DMS153 treated with DMSO at 0.1 percent for 48 hours (cell line): ENCODE measurements around the gene CD34.
"Not testable (repeated sequence)": the region's sequence is repeated elsewhere in the genome, so short reads cannot be mapped to it uniquely, and the experiment has no call there.

Experiments
- DNase-seq: peaks from one replicate; lab custom pipeline; 2025; ENCODE audit not compliant: unreplicated experiment; lab: John Stamatoyannopoulos, UW

CD34 gene

DNA sequence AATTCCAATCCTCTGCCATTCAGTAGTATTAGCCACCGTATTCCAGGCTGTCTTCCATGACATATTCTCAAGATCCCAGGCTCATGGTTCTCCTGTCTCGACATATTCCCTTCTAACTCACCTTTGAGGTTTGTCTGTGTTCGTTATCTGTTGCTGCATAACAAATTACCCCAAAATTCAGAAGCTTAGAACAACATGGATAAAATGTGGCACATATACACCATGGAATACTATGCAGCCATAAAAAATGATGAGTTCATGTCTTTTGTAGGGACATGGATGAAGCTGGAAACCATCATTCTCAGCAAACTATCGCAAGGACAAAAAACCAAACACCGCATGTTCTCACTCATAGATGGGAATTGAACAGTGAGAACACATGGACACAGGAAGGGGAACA, 33.0 kb downstream of the CD34 start:
- DNase-seq: not testable (repeated sequence)

DNA sequence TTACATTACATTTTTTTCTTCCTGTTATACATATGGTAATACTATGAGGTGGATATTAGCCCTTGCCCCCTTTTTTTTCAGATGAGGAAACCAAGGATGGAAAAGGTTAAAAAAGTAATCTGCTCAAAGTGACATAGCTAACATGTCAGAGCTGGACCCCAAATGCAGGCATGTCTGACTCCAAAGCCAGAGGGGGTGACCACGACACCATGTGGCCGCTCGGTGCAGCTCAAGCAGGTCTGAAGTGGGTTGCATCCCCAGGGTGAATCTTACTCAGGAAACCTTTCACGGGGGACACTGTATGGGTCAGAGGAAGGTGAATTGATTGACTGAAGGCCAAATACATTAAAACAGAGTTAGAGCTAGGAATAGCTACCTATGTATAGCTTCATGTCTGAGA, 34.8 kb downstream of the CD34 start:
- DNase-seq: no peak

DNA sequence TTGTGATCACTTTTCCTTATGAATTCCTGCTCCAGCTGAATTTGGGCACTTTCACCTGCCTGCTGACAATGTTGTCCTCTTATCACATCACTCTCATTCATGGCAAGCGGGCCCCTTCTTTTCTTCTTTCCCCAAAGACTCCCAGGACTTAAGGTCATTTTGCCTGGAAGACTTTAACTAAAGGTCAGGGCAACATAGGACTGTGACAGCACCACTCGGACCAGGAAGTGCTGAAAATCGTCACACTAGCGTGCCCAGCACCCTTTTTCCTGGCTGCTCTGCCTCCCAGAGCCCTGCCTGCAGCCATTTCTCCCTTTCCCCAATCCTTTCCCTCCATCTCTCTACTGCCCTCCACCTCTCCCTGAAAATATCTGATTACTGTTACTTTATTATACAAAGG, 35.4 kb downstream of the CD34 start:
- no peak for DNase-seq

DNA sequence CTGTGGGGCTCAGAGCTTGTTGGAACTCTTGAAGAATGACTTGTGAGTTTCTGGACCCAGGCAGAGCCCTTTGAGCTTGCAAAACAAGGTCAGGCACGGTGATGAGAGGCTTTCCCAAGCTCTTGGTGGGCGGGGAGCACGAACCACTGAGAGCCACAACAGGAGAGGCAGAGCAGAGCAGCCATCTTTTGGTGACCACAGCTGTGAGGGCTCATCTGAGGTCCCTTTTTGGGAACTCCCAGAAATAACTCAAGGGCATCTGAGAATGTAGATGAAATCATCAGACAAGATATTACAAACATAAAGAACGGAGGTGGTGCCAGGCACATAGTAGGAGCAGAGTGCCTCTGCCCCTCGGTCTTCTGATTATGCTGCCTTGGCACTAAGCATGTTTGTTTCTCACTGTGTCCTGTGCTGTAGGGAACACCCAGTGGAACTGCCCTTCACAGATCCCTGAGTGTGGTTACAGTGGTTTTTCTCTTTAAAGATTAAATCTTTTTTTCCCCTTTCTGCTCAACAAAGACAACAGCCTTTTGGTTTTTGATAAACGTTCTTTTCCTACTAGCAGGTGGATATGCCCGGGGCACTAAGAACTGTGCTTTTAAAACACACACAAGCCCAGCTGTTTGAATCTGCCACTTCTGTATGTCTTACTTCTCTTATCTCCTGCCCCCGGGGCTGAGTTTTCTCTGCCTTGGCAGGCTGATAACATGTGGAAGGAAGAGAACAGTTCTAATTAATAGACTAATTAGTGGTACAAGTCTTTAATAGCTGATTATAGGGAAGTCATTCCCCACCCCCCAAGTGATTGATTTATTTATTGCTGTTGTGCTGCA, 37.7 kb downstream of the CD34 start:
- no peak for DNase-seq

DNA sequence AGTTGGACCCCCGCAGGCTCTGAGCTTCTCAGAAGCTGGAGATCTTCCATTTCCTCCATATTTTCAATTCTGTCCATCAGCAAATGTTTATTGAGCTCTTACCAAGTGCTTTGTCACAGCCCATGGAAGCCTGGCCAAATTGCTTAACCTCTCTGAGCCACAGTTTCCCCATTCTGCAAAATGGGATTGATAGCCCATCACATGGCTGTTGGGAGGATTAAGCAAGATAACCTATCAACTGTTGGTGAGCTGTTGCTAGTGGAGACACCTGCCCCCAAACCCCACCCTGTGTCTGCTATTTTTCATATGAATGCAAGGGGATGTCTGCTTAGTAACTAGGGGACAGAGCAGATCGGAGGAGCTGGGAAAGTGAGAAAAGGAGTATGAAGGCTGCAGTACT, 38.3 kb downstream of the CD34 start:
- no peak for DNase-seq

DNA sequence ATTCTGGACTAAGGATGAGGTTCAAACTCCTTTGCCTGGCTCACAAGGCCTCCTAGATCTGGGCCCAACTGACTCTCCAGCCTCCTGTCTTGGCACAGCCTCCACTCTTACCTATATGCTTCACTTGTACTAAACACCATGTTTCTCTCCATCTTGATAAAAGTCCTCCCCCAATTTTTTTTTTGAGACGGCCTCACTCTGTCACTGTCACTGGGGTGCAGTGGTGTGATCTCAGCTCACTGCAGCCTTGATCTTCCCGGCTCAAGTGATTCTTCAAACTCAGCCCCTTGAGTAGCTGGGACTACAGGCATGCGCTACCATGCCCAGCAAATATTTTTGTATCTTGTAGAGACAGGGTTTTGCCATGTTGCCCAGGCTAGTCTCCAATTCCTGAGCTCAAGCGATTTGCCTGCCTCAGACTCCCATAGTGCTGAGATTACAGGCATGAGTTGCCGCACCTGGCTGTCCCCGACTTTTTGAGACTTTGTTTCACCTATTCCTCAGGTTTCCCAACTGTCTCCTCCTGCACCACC, 39.7 kb downstream of the CD34 start:
- no peak for DNase-seq

DNA sequence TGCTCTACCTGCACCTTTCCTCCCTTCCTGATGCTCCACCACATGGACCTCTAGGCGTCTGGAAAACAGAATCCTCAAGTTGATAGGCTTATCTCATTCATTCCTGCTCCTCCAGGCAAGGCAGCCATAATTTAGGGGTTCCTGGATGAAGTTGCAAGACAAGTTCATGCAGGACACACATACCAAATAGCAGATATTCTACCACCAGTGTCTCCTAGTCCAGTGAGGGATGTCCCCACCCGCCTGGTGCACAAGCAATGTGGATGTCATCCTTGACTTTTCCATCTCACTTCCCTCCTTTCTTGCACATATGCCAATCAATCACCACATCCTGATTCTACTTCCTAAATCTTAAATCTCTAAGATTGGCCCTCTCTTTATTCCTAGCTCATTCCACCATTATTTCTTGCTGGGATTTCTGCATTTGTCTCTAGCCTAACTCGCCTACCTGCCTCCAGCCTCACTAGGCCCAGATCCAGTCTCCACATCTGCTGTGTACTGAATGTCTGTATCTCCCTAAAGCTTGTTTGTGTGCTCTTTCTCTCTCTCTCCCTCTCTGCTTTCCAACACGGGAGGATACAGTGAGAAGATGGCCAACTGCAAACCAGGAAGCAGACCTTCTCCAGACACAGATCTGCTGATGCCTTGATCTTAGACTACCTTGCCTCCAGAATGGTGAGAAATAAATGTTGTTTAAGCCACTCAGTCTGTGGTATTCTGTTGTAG, 40.5 kb downstream of the CD34 start:
- no peak for DNase-seq

DNA sequence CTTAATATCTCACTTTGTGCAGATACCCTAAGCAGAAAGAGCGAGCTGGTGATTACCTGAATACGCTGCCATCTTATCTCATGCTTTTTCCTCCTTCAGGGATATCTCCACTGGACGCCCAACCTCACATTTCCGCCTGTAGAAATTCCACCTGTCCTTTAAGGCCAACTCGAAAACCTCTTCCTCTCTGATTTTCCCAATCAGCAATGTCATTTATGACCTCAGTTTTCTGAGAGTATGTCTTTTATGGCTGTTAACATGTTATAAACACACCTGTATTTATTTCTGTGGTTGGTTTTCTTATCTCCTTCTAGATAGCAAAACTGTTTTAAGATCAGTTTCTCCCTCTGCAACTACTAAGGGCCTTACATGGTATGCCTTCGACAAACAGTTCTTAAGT, 41.1 kb downstream of the CD34 start:
- DNase-seq: no peak

DNA sequence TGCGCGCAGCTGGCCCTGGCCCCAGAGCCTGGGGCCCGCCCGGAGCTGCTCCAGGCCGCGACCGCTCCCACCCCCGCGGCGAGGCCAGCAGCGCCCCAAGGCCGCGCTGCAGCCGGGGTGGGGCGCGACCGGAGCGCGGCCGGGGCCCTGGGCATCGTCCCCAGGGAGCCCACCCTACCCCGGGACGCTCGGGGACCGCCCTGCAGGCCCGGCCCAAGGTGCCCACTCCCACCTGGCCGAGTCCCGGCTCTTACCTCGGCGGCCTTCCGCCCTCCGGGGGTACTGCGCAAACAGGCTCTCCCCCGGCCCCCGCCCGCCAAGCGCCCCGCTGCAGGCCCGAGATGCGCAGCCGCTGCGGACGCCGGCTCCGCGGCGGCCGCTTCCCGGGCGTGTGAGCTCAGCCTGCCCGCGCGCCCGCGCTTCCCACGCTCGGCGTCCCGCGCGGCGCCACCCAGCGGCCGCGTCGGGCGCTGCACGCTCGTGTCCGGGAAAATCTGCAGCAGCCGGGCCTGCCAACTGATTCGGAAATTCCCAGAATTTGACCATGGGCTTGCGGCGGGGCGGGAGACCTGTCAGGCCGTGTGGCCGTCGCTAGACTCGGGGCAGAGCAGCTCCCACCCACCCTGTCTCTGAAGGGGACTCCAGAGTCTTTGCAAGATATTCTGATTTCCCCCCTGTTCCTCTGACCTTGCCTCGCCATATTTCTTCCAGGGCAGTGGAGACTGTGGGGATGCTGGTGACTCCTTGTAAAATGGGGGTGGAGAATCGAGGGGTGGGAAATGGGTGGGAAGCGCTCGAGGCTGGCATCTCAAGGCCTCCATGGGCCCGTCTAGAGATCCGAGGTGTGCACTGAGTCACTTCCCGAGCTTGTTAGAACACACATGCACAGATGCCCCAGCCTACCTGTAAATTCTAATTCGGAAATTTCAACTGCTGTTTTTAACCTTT, 41.9 kb downstream of the CD34 start:
- DNase-seq: peak; percentile 54

DNA sequence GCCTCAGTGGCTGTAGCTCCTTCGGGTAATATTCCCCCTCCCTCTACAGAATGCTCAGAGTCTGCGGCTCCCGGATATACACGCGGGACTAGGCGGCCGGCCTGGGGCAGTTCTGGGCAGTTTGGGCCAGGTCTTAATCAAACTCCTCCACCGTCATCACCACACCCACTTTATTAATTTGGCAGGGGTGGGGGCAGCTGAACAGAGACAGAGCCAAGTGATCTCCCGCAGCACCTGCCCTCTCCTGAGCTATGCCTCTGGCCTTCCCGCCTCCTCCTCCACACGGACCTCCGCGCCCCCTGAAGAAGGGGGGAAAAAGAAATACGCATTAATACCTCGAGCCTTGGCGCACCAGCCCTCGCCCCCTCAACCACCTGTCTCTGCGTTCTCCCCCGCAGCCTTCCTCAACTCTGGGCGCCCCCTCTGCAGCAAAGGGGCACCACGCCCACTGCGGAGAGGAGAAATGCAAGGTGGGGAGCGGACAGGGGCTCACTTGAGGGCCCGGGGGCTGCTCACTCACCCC, 42.6 kb downstream of the CD34 start:
- DNase-seq: no peak

DNA sequence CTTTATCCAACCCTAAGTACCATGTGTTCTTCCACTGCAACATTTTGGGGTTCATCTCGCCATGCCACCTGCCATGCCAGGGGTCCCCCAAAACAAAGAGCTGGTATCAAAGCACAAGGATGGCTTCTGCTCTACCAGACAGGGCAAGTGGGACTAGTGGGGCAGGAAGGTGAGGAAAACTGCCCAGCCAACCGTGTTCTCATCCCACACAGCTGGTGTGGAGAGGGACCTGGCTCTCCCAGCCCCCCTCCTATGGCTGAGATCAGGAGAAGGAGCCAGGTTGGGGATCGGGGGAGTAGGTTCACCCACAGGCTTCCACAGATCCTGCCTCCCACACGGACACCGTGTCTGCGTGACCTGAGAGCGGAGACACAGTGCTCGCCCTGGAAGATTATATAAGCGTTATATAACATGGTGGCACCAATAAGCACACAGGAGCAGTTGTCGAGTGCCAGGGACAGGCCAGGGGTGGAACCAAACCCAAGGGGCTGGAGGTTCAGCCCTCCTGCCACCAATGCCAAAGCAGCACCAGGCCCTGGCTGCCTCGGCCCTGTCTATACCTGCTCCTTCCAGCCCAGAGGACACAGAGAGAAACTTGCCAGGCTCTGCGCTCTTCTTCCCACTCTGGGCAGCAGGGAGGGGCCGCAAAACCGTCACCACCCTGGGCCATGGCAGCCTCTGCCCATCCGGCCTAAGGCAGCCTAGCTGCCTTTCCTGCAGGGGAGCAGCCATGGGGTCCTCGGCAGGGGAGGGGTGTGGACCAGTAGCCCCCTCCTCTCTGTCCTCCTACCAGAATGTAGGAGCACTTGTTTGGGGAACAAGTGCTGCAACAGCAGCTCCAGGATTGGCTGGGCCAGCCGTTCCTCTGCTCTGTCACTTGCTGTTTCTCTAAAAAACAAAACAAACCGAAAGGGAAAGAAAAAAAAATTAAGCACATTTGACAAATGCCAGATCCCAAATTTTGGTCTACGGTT, 43.5 kb downstream of the CD34 start:
- no peak for DNase-seq

DNA sequence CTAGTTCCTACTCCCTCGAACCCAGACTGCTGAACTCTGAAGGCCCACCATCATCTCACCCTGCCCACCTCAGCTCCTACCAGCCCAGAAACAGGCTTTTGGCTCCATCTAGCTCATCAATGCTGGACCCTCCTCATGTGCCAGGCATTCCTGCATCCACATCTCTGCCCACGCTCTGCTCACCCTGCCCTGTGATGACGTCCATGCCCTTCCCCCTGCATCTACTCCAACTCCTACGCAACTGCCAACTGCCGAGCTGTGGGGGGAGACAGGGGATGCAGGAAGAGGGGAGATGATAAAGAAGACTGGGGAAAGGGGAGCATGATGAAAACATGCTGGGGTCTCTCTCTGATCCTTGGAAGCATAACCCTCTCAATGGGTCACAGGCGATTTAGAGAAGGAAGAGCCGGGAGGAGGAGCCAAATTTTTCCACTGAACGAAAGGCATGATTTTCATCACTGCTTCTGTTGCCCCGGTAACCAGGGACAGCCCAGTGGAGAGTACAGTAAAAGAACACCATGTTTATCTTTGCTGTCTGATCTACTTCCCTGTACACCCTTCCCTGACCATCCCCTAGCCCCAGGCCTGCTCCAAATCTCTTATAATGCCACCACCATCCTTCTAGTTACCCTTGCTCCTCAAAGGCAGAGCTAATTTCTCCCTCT, 44.3 kb downstream of the CD34 start:
- no peak for DNase-seq

DNA sequence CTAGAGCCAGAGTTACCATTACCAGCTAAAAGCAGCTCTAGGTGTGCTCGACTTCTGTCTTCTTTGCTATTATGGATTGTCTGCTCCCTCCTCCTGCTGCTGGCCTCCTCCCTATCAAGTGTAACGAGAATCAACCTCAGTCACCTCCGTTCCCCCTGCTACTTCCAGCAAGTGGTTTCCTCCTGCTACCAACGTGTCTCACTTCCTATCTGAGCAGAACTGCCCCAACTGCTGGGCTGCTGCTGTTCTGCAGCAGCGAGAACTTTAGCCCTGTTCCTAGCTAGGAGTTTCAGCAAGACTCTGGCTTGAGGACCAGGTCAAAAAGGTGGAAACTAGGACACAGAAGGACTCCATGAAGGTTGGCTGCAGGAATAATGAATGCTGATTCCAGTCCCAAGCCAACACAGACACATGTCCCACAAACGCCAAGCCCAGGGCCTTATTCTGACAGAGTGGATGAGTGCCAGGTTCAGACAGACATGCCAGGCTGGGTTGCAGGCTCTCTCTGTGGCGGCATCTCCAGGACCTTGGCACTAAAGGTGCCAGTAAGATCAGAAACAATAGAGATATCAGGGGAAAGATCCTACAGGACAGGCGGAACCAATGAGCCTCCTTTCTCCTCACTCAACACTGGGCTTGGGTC, 46.9 kb downstream of the CD34 start:
- no peak for DNase-seq

DNA sequence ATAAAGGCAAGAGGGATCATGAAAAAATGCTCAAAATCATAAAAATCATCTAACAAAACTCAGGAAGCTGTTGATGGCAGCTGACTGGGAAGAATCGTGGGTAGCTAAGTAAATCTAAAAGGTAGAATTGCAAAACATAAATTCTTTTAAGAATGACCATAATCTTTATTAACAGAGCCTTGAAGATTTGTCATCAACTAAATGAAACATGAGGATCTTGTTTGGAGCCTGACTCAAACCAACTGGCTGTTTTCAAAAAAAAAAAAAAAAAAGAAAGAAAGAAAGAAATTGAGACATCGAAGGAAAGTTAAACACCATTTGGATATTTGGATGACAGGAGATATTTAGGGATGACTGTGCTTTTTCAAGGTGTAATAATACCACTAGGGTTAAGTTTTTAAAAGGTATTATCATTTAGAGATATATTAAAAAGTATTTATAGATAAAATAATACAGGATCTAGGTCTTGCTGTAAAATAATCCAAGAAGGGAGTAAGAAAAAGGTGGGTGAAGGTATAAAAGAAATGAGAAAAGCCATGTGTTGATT, 48.6 kb downstream of the CD34 start:
- no peak for DNase-seq

DNA sequence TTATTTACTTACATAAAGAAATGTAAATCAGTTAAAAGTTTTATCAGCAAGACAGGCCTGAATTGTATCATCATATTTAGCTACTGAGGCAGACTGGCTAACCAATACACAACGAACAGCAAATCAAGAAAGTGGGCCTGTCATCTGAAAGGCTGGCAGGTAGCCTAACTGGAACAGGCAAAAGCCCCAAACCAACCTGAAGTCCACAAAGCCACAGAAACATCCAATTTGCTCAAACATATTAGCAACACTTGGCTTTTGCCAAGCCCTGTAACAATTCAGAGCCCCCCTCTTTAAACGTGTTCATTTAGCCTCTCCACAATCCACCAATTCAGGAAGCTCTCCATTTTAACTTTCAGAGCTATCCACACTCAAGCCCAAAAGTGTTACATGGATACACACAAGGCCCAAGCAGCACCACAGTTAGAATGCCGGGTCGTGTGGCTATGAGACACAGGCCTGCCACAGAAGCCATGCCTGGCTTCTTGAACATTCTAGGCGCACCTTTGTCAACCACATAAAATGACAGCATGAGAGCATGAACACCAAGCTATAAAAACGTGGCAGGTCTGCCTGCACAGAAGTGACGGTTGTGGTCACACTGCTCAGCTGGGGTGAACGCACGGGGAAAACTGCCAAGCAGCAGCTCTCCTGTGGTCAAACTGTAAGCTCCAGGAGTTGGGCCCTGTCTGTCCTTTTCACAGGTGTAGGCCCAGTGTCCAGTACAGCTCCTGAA, 49.3 kb downstream of the CD34 start:
- DNase-seq: no peak

DNA sequence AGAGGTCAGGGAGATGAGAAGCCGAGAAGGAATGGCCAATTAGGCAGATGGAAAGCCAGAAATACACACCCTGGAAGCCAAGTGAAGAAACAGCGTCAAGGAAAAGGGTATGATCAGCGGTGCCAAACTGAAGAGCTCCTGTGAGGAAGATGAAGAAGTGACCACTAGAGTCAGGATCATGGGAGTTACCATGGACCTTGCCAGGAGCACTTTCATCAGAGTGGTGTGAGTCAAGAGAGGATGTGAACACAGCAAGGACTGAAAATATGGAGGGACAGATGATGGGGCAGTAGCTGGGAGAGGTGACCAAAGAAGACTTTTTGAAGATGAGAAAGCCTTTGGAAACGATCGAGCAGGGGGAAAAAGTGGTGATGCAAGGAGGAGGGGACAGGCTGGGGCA, 50.4 kb downstream of the CD34 start:
- no peak for DNase-seq

DNA sequence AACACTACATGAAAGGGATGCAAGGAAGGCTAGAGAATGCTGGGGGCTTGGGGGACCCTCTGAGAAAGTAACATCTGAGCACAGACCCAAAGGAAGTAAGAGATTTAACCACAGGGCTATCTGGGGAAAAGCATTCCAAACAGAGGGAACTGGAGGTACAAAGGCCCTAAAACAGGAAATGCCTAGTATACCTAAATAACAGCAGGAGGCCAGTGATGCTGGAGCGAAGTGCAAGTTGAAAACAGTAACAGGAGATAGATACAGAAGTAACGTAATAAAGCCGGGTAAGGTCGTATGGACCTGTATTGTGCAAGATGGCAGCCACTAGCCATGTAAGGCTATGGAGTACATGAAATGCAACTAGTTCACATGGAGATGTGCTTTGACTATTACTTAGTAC, 52.1 kb downstream of the CD34 start:
- DNase-seq: no peak

DNA sequence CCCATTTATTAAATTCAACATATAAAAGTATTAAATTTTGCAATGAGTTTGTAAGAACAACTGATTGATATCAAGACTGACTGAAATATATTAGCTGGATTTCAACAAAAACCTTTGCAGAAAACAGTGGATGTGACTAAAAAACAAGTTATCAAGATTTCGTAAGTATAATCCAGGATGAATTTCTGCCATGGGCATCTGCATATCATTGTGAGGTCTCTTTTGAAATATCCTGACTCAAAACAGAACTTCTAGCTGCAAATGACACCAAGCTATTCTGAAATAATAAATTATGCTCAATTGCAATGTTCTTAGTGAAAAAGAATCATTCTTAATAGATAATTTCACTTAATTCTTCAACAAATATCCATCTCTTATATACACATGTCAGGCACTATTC, 52.6 kb downstream of the CD34 start:
- no peak for DNase-seq
